CD4-positive, CD25-positive, alpha-beta regulatory T cell (primary cell): Measurements from ENCODE around the gene TMEM182. TPM values are rescaled to one million over a fixed set of nuclear protein-coding genes. Genes with fewer than 3 reads are reported as not detected.

Experiments used
- ATAC-seq, 2 donors: fragments of 150-1000 bp; cut with Tn5 transposase; one replicate each; pipeline ENCODE4 v1.10.0; 2021; ENCODE audit warnings: low read depth in 2 of 2, moderate number of reproducible peaks in 2 of 2, moderate library complexity in 1 of 2
- DNase-seq, 3 donors: peaks; one replicate each; pipeline versions ENCODE4 v3.0.0 to v3.0.0-alpha.2; 2012 to 2022; ENCODE audit warnings: mixed read lengths in 1 of 3
- H3K27ac ChIP-seq: one replicate; pipeline ENCODE4 v1.7.0; 2013; ENCODE audit warnings: mild to moderate bottlenecking, low read length; ENCODE audit not compliant: insufficient read depth, poor library complexity, severe bottlenecking
- H3K27me3 ChIP-seq: one replicate; pipeline ENCODE4 v1.7.0; 2013; ENCODE audit warnings: low read length; ENCODE audit not compliant: control insufficient read depth, insufficient read depth
- H3K36me3 ChIP-seq: one replicate; pipeline ENCODE4 v1.7.0; 2013; ENCODE audit warnings: mild to moderate bottlenecking, low read length, moderate library complexity; ENCODE audit not compliant: control insufficient read depth, insufficient read depth
- H3K4me1 ChIP-seq: 2 replicates; pipeline ENCODE4 v1.7.0; 2013; ENCODE audit warnings: mild to moderate bottlenecking, low read length; ENCODE audit not compliant: insufficient read depth, control insufficient read depth, poor library complexity, severe bottlenecking
- H3K4me3 ChIP-seq: one replicate; pipeline ENCODE4 v1.7.0; 2013; ENCODE audit warnings: low read depth, mild to moderate bottlenecking, low read length, moderate library complexity
- H3K9me3 ChIP-seq, 2 experiments: 1 replicate in 1 of 2; 2 replicates in 1 of 2; pipeline ENCODE4 v1.7.0; 2013; ENCODE audit warnings: low read length in 2 of 2, mild to moderate bottlenecking in 1 of 2, moderate library complexity in 1 of 2; ENCODE audit not compliant: control insufficient read depth in 2 of 2
- H3K27ac Mint-ChIP-seq, 3 donors: one replicate each; pipeline ENCODE4 v1.8.0; 2020 to 2022; ENCODE audit warnings: mild to moderate bottlenecking in 3 of 3, mixed read lengths in 3 of 3, moderate library complexity in 2 of 3
- H3K27me3 Mint-ChIP-seq: one replicate; pipeline ENCODE4 v1.8.0; 2022; ENCODE audit warnings: mild to moderate bottlenecking, mixed read lengths
- H3K36me3 Mint-ChIP-seq: one replicate; pipeline ENCODE4 v1.8.0; 2020; ENCODE audit warnings: mixed read lengths
- H3K4me1 Mint-ChIP-seq, 4 donors: one replicate each; pipeline ENCODE4 v1.8.0; 2020 to 2022; ENCODE audit warnings: mixed read lengths in 4 of 4, mild to moderate bottlenecking in 1 of 4
- H3K4me3 Mint-ChIP-seq, 4 donors: one replicate each; pipeline ENCODE4 v1.8.0; 2020 to 2022; ENCODE audit warnings: mild to moderate bottlenecking in 4 of 4, mixed read lengths in 4 of 4, moderate library complexity in 3 of 4
- H3K9me3 Mint-ChIP-seq, 7 donors: one replicate each; pipeline ENCODE4 v1.8.0; 2020 to 2022; ENCODE audit warnings: mixed read lengths in 7 of 7, mild to moderate bottlenecking in 3 of 7, moderate library complexity in 2 of 7
- polyA plus RNA-seq, 4 donors: library from polyadenylated mRNA; unstranded; fragments of 300-500 nt; fragmentation: Illumina TruSeq; gene quantifications; one replicate each; pipeline ENCODE4 v1.2.3, GENCODE V29; 2021
- total RNA-seq: library from RNA; stranded (reverse); gene quantifications from one replicate; pipeline ENCODE4 v1.2.3, GENCODE V29; 2022

Gene TMEM182
- total and polyA plus RNA-seq, 5 donors from 2014 or later = 3.3 to 6.5 (median 4.4) TPM

DNA sequence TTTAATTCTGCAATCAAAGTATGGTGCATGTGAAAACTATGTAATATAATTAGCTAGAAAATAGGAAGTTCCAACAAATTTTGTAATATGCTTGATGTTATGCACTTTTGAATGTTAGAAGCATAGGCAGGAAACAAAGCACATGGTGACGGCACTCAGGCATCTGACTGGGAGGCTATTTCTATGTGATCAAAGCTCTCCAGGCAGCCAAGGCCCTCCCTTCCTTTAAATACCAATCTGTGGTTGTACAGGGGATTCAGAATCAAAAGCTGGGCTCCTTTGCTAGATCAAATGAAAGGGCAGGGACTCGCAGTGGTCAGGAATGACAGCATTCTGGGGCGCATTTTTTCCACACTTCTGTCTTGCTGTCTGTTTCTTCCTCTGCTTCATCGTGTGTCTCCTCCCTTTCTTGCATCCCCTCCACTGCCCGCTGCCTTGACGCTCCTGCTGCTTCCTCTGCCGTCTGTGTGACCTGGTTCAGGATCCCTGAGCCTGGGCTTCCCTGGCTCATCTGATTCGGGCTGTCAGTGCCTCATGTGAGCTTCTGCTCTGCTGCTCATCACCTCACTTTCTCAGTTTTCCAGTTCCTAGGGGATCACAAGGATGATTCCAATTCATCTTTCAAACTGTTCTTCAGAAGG is 30.9 kb downstream of the TMEM182 start:
- ATAC-seq = no peak
- Histone ChIP-seq H3K9me3 (no peaks in the 10 kb centered on the region), H3K4me1 (no peaks in the 10 kb centered on the region), H3K27me3 (no peaks in the 10 kb centered on the region), H3K4me3 (no peak overlapping the region), H3K36me3 (no peaks in the 10 kb centered on the region), H3K27ac (no peak overlapping the region)
- H3K36me3 Mint-ChIP-seq = peaks cover 24% of the 10 kb centered on the region
- no peaks in the 10 kb centered on the region for H3K27me3 Mint-ChIP-seq
- no peaks in the 10 kb centered on the region for H3K4me1 Mint-ChIP-seq
- H3K27ac Mint-ChIP-seq = no peak overlapping the region
- DNase-seq = no peak
- H3K4me3 Mint-ChIP-seq = no peak overlapping the region
- peaks cover 0 to 3% (median 0%) of the 10 kb centered on the region in 7 donors for H3K9me3 Mint-ChIP-seq

DNA sequence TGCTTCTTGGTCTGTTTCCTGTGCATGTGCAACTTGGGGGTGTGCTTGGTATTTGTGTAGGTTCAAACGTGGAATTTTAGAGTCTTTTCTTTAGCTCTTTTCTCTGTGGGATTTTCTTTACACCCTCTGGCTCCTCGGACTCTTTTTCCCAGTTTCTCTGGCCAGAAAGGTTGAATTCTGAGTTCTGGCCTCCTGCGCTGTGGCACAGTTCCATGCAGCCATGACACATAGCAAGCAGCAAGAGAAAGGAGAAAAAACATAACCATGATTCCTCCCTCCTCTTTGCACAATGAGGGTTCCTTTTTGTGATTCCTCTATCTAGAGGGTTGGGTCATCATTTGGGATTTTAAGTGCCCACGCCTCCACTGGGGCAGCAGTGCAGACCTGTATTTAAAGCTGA is 33.8 kb downstream of the TMEM182 start:
- Mint-ChIP-seq H3K4me3 (no peak overlapping the region), H3K9me3 (peaks cover 0 to 22% (median 11%) of the 10 kb centered on the region in 7 donors), H3K27me3 (no peaks in the 10 kb centered on the region), H3K36me3 (peaks cover 44% of the 10 kb centered on the region), H3K4me1 (no peaks in the 10 kb centered on the region), H3K27ac (no peak overlapping the region)
- Histone ChIP-seq H3K4me3 (no peak overlapping the region), H3K36me3 (peaks cover 9% of the 10 kb centered on the region), H3K27ac (no peak overlapping the region), H3K4me1 (no peaks in the 10 kb centered on the region), H3K9me3 (peaks cover 11 to 17% of the 10 kb centered on the region in 2 experiments), H3K27me3 (no peaks in the 10 kb centered on the region)
- DNase-seq (no peak), ATAC-seq (no peak)

- Mint-ChIP-seq H3K27ac (no peak overlapping the region), H3K4me3 (no peak overlapping the region), H3K4me1 (no peaks in the 10 kb centered on the region), H3K36me3 (peaks cover 51% of the 10 kb centered on the region), H3K27me3 (no peaks in the 10 kb centered on the region), H3K9me3 (peaks cover 0 to 29% (median 11%) of the 10 kb centered on the region in 7 donors)
- Histone ChIP-seq H3K4me1 (no peaks in the 10 kb centered on the region), H3K36me3 (peaks cover 9% of the 10 kb centered on the region), H3K27me3 (no peaks in the 10 kb centered on the region), H3K27ac (no peak overlapping the region), H3K9me3 (peaks cover 16 to 24% of the 10 kb centered on the region in 2 experiments), H3K4me3 (no peak overlapping the region)
- DNase-seq (no peak), ATAC-seq (no peak)
These were observed 34.5 kb downstream of the TMEM182 start for GRCh38 chr2:102796337-102796736.

DNA sequence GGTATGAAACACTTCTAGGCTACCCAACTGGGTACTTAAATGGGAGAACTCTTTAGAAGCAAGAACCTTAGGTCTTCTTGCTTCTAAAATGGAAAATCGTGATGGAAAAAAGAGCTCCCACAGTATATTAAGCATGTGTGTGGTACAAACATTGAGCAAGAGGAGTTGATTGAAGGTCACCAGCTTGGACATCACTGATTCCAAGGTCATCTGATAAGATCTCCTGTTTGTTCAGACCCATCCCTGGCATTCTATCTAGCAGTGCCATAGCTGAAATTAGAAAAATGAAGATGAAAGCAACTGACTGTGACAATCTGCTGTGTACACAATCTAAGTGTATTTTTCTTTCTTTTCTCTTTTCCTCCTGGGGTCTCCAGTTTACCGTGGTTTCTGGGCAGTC is 35.7 kb downstream of the TMEM182 start:
- H3K9me3 Mint-ChIP-seq = peaks cover 0 to 39% (median 12%) of the 10 kb centered on the region in 7 donors

DNA sequence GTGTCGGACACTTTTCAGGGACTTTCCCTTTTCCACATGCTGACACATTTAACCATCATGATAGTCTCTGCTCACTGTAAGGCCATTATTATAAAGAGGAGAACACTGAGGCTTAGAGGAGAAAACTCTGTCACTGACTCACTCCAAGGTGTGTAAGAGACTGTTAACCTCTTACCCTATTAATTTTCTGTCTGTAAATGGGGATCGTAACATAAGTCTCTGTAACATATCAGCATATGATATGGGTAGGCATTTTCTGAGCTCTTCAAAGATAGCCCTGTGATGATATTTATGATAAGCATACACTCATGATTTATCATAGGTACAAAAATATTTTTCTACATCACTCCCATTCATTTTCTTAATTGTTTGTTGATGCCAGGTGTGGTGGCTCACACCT is 36.4 kb downstream of the TMEM182 start:
- H3K9me3 Mint-ChIP-seq = peaks cover 0 to 45% (median 14%) of the 10 kb centered on the region in 7 donors
- Histone ChIP-seq H3K4me3 (no peak overlapping the region), H3K36me3 (peaks cover 9% of the 10 kb centered on the region), H3K9me3 (peaks cover 29 to 40% of the 10 kb centered on the region in 2 experiments), H3K27ac (no peak overlapping the region), H3K27me3 (no peaks in the 10 kb centered on the region), H3K4me1 (no peaks in the 10 kb centered on the region)
- H3K27me3 Mint-ChIP-seq = no peaks in the 10 kb centered on the region
- H3K4me3 Mint-ChIP-seq = no peak overlapping the region
- peaks cover 62% of the 10 kb centered on the region for H3K36me3 Mint-ChIP-seq
- no peak for ATAC-seq
- H3K4me1 Mint-ChIP-seq = peaks cover 0 to 2% (median 1%) of the 10 kb centered on the region in 4 donors
- no peak overlapping the region for H3K27ac Mint-ChIP-seq
- DNase-seq = no peak

More for the DNA sequence above, 35.7 kb downstream of the TMEM182 start:
- Histone ChIP-seq H3K4me1 (no peaks in the 10 kb centered on the region), H3K27ac (no peak overlapping the region), H3K4me3 (no peak overlapping the region), H3K9me3 (peaks cover 27 to 35% of the 10 kb centered on the region in 2 experiments), H3K27me3 (no peaks in the 10 kb centered on the region), H3K36me3 (peaks cover 9% of the 10 kb centered on the region)
- Mint-ChIP-seq H3K27me3 (no peaks in the 10 kb centered on the region), H3K36me3 (peaks cover 60% of the 10 kb centered on the region), H3K27ac (no peak overlapping the region), H3K4me3 (no peak overlapping the region), H3K4me1 (no peaks in the 10 kb centered on the region)
- DNase-seq (no peak), ATAC-seq (no peak)

GRCh38 chr2:102801098-102801718 is 39.4 kb downstream of the TMEM182 start:
- Histone ChIP-seq H3K36me3 (peaks cover 9% of the 10 kb centered on the region), H3K4me3 (no peak overlapping the region), H3K27ac (no peak overlapping the region), H3K4me1 (peaks cover 3% of the 10 kb centered on the region), H3K9me3 (peaks cover 29 to 40% of the 10 kb centered on the region in 2 experiments), H3K27me3 (no peaks in the 10 kb centered on the region)
- H3K4me1 Mint-ChIP-seq = peaks cover 4 to 9% (median 5%) of the 10 kb centered on the region in 4 donors
- H3K27ac Mint-ChIP-seq = no peak overlapping the region
- H3K36me3 Mint-ChIP-seq = peaks cover 61% of the 10 kb centered on the region
- no peak for ATAC-seq
- no peaks in the 10 kb centered on the region for H3K27me3 Mint-ChIP-seq
- DNase-seq = peak in 1 of 3 donors; percentile 37
- H3K4me3 Mint-ChIP-seq = no peak overlapping the region
- H3K9me3 Mint-ChIP-seq = peaks cover 0 to 47% (median 14%) of the 10 kb centered on the region in 7 donors

DNA sequence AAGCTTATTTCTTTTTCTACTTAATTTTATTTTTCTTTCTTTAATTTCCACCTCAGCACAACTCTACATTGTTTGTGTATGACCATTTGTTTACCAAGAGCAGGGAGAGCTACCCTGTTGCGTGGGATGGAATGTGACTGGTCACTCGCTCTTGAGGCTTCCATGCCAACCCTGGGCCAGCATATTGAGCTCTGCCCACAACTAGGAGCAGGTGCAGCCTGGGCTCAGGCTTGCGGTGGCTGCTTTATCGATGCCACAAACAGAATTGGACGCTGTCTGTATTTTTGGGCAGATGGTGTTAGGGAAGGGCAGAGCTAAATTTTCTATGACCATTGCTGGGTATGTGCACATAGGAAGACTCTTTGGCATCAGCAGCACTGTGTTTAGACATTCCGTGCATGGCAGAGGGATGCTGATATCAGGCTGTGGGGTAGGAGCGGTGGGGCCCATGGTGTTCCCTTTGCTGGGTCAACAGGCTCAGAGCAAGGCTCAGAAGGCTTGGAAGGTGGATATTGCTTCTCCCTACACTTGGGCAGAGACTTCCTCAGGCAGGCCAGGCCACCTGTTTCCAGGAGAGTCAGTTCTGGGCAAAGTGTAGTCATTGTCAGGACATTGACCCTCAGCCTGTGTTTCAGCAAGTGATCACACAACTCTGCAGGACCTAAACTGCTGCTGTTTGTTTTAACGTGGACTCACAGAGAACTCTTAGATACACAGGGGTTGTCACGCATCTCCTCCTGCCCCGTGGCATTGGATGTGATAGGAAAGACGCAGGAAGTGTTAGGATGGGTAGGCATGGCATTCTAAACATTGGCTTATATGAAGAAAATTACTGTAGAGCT is 40.2 kb downstream of the TMEM182 start:
- no peak overlapping the region for H3K27ac Mint-ChIP-seq
- Histone ChIP-seq H3K27ac (no peak overlapping the region), H3K27me3 (no peaks in the 10 kb centered on the region), H3K4me1 (peaks cover 3% of the 10 kb centered on the region), H3K36me3 (peaks cover 9% of the 10 kb centered on the region), H3K9me3 (peaks cover 29 to 40% of the 10 kb centered on the region in 2 experiments), H3K4me3 (no peak overlapping the region)
- peak overlapping the region in 1 of 4 donors; percentile 34 for H3K4me3 Mint-ChIP-seq
- H3K27me3 Mint-ChIP-seq = no peaks in the 10 kb centered on the region
- DNase-seq (no peak), ATAC-seq (no peak)
- peaks cover 4 to 9% (median 5%) of the 10 kb centered on the region in 4 donors for H3K4me1 Mint-ChIP-seq
- peaks cover 0 to 46% (median 14%) of the 10 kb centered on the region in 7 donors for H3K9me3 Mint-ChIP-seq
- H3K36me3 Mint-ChIP-seq = peaks cover 58% of the 10 kb centered on the region
